ENCODE measurements around the gene HS3ST2.

HS3ST2 gene

DNA sequence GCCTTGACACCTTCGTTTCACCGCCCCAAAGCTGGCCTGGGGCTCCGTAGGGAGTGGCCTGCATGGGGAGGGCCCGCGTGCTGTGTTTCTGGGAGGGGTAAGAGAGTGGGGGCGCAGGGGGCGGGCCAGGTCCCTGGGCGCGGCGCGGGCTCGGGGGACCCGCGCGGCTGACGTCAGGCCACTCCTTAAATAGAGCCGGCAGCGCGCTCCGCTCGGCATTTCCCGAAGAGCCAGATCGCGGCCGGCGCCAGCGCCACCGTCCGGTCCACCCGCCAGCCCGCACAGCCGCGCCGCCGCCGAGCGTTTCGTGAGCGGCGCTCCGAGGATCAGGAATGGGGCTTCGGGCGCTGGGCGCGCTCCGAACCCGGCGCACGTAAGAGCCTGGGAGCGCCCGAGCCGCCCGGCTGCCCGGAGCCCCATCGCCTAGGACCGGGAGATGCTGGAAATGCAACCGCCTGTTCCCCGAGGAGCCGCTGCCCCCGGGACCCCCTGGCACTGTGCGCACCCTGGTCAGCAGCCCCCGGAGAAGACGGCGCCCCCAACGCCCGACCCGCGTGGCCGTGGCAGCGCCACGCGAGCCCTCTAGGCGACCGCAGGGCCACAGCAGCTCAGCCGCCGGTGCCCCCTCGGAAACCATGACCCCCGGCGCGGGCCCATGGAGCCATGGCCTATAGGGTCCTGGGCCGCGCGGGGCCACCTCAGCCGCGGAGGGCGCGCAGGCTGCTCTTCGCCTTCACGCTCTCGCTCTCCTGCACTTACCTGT is at the start of gene HS3ST2:
HS3ST2 (plus strand) TSS at position 215 of the 763 bp plus-strand sequence; CDS start at position 664, 449 bp downstream.
- DNase-seq (ENCODE audit: extremely low read depth in 1 of 2, low read depth in 1 of 2) = no peak

DNA sequence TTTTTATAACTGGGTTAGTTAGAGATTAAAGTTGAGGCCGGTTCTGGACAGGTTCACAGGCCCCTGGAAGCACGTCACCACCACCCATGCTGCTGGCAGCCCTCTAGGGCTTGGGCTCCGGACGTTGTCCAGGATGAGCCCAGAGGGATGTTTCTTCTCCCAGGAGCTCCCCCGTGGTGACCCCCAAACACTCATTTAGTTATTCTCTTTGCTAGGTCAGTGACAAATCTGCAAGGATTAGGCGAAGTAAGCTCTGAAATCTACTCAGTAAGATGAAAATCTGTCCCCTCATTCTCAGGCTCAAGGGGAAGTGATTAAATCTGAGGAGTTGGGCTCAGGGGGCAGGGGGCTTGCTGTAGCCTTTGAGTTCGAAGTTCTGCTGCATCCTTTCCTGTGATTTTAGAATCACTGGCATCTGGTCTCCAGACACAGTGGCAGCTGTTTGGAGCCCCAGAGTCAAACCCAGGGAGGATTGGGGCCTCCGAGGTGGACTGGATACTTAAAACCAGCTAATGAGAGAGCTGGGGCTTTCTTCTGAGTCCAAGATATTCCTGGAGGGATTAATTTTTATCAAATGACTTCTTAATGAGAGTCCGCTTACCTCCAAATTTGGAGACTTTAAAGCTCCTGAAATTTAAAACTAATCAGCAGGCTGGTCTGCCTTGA is 49.2 kb upstream of the HS3ST2 start:
- DNase-seq (ENCODE audit: extremely low read depth in 1 of 2, low read depth in 1 of 2) = no peak

DNA sequence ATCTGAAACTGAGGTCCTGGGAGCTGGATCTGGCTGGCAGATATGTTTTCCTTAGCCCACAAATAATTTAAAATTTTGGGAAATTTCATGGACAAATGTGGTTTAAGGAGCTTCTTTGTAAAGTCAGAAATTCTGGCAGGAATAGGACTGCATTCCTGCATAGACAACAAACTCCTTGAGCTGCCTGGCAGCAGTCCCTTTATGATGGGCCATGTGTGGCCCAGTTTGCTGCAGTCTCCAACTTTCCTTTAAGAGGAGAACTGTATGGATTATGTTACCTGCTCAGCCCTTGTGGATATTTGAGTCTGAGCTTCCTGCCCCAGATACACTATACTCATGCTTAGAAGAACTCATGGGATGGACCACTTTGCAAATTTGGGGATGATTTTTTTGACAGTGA is 48.5 kb upstream of the HS3ST2 start:
- DNase-seq (ENCODE audit: extremely low read depth in 1 of 2, low read depth in 1 of 2) = no peak

DNA sequence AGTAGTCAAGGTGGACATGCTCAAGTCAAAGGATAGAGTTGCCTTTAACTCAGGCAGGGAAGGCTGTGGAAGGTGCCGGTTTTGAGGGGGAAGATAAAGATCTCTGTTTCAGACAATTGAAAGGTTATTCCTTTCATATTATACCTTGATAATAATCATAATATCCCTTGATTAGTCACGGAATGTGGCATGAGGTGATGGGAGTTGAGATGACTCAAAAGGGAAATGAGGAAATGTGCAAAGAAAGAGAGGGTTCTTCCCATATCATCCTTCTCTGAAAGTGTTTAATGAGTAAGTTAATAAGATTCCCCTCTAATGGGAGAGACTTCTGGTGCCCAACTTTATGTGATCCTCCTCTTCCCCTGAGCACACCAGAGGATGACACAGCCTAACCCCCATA is 43.1 kb upstream of the HS3ST2 start:
- DNase-seq (ENCODE audit: extremely low read depth in 1 of 2, low read depth in 1 of 2) = no peak

DNA sequence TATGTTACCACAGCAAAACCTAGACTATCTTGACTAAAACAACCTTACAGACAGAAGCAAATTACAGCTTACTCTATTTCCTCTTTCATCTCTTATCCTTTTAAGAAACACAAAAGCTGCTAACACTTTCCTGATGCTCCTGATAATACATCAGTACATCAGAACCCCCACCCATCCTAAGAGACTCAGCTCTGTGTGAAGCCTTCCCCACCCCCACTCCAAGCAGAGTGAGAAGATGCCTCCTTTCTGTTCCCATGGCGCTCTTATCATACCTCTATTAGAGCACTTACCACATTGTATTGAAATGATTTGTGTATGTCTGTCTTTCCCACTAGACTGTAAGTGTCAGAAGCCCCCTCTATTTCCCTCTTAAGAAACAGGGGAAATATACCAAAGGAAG is 42.4 kb upstream of the HS3ST2 start:
- no peak for DNase-seq (ENCODE audit: extremely low read depth in 1 of 2, low read depth in 1 of 2)

DNA sequence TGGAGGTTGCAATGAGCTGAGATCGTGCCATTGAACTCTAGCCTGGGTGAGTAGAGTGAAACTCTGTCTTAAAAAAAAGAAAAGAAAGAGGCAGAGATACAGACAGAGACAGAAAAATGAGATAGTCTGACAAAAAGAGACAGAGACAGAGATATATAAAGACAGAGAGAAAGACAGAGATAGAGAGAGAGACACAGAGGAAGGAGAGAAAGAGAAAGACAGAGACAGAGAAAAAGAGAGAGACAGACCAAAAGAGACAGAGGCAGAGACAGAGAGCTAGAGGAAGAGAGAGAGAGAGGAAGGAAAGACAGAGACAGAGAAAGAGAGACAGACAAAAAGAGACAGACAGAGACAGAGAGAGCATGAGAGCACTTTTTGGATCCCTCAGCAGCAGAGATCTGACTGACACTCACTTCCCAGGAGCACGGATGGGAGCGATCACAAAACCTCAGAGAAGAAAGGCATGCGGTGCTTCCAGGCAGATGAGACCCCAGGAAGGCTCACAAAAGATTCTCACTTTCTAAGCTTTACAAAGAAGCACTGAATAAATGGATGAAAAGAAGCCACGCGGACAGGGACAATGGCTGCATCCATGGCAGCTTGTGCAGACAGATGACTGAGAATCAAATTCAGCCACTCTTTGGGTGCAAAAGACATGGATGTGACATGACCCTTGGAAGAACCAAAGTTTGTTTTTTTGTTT is 38.6 kb upstream of the HS3ST2 start:
- no peak for DNase-seq (ENCODE audit: extremely low read depth in 1 of 2, low read depth in 1 of 2)

DNA sequence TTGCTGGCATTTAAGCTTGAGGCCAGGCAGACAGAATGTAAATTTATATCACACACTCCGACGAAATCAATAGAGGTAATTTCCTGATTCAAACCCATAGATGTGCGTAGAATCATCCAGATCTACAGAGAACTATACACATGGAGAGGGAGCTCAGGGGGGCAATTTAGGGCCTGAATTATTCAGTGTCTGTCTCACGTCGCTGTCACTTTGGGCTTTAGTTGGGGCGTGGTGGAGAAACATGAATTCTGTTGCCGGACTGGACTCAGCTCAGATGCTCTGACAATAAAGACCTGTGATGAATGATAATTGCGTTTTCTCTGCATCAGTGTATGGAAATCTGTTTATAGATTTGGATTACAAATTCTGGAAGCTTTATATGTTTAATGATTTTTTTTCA is 32.5 kb upstream of the HS3ST2 start:
- no peak for DNase-seq (ENCODE audit: extremely low read depth in 1 of 2, low read depth in 1 of 2)

DNA sequence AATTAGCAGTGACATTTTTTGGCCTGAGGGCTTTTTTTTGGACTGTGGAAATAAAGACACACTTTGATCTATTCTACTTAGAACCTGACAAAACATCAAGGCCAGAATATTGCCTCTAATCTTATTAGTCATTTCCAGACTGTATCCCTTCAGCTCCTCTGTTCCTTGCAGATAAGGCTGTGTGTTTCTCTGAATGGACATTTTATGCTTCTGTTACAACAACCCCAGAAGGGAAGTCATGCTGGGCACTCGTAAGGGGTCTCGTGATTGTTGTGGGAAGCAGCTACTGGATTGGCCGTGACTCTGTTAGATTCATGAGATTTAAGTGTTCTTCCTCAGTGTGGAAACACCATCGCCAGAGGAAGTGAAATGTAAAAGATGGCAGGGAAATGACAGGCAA is 31.6 kb upstream of the HS3ST2 start:
- DNase-seq (ENCODE audit: extremely low read depth in 1 of 2, low read depth in 1 of 2) = no peak

DNA sequence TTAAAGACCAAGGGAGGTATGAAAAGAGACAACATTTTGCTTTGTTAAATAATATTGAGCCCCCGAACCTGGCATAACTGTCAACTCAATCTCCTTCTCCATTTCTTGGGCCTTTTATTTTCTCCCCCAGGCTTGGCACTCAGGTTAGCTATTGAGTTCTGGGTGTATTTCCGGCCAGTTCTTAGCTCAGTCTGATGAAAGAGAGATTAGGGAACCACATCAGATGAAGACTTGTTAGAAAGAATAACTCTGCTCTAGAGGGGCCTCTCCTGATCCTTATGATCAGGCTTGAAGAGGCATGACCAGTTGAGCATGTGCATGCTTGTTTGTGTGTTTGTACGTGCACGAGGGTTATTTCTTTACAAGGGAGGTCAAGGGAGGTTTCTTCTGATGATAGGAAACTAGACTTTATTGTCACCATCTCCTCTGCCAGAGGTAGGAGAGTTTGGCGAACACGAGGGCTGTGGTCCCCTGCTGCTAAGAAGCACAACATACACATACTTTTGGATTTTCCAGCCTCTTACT is 29.2 kb upstream of the HS3ST2 start:
- no peak for DNase-seq (ENCODE audit: extremely low read depth in 1 of 2, low read depth in 1 of 2)

DNA sequence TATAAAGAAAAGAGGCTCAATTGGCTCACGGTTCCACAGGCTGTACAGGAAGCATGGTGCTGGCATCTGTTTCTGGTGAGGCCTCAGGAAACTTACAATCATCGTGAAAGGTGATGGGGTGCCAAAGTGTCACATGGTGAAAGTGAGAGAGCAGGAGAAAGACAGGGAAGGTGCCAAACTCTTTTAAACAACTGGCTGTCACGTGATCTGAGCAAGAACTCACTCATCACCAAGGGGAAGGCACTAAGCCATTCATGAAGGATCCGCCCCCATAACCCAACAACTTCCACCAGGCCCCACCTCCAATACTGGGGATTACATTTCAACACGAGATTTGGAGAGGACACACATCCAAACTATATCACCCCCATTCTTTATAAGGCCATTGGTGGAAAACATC is 28.4 kb upstream of the HS3ST2 start:
- DNase-seq (ENCODE audit: extremely low read depth in 1 of 2, low read depth in 1 of 2) = no peak

DNA sequence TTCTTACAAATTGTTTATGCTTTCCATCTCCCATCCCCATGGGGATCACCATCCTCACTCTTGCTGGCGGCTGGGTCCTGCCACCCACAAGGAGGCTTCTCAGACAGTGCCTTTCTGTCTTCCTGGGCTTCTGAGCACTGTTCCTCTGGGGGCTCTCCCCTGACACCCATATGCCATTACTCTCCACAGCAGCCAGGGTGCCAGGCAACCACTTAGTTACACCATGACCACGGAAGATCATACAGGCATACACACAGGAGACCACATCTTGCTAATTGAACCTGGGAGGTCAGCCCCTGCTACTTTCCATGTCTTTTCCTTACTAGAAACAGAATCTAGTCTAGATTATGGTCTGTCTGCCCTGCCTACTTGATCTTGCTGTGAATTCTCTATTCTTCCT is 27.7 kb upstream of the HS3ST2 start:
- no peak for DNase-seq (ENCODE audit: extremely low read depth in 1 of 2, low read depth in 1 of 2)

DNA sequence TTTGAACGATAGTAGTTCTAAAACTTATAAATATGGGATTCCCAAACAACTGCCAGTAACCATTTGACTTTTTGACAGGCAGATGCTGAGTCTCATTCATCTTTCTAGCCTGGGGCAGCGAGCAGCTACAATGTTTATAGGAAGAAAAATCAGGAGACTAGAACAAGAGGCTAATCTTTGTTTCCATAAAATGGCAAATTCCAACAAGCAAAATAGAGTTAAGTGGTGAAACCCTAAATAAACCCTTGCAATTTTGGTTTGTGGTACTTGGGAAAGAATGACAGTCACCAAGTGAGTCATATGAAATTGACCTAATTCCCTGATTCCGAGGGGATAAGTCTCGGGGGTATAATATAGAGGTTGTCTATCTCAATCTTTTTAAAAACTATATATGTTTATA is 27.3 kb upstream of the HS3ST2 start:
- DNase-seq (ENCODE audit: extremely low read depth in 1 of 2, low read depth in 1 of 2) = no peak

DNA sequence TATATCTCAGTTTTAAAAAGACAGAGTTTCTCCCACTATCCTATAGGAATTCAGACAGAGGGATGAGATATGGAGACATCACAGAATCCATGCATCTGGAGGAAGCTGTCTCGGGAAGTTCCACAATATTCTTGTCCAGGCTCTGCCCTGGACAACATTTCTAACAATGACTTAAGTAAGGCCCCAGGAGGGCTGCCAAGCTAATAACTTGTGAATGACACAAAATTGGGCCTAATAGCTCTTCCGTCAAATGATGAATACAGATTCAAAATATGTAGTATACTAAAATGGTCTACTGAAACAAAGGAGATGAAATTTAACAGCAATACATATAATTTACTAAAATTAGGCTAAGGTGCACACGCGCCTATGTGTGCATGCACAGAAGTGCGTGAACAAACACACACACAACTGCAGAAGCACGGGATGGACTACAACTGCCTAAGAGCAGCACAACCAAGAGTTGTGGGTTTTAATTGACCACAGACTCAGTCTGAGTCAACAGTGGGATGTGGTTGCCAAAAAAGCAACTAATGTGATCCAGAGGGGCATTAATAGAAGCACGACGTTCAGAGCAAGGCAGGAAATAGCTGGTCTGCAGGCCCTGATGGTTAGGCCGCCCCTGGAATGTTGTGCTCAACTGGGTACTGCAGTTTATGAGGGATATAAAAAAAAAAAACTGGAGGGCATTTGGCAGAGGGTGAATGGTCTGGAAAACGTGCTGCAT is 26.3 kb upstream of the HS3ST2 start:
- no peak for DNase-seq (ENCODE audit: extremely low read depth in 1 of 2, low read depth in 1 of 2)

DNA sequence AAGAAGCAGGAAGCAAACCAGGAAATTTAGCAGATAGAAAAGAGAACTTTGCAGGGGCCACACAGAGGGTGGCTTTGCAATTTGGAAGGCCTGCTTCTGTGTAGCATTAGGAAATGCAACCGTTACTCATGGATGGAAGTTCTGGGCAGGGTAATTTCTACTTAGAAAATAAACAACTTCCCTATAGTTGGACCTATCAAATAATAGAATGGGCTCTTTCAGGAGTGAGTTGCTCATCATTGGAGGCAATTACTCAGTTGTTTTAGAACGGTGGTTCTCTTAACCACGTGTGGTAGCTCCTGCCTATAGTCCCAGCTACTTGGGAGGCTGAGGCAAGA is 25.8 kb upstream of the HS3ST2 start:
- no peak for DNase-seq (ENCODE audit: extremely low read depth in 1 of 2, low read depth in 1 of 2)

DNA sequence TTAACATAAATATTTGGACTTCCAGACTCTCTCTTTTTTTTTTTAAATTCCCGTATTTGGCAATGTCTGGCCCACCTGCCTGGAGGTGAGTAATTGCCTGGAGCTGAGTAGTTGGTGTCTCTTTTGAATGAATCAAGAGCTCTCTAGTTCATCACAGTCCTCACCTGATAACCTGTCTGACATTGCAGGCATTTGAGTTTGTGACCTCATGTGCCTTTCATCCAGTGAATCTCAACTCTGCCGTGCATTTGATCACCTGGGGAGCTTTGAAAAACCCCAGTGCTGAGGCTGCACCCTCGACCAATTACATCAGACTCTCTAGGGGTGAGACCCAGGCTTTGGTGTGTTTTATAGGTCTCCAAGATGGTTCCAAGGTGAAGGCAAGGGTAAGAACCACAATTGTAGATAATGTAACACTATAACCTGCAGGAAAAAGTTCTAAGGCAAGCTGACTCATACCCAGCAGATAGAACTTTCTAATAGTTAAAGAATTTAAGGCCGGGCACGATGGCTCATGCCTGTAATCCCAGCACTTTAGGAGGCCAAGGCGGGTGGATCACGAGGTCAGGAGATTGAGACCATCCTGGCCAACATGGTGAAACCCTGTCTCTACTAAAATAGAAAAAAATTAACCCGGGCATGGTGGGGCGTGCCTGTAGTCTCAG is 24.5 kb upstream of the HS3ST2 start:
- no peak for DNase-seq (ENCODE audit: extremely low read depth in 1 of 2, low read depth in 1 of 2)

DNA sequence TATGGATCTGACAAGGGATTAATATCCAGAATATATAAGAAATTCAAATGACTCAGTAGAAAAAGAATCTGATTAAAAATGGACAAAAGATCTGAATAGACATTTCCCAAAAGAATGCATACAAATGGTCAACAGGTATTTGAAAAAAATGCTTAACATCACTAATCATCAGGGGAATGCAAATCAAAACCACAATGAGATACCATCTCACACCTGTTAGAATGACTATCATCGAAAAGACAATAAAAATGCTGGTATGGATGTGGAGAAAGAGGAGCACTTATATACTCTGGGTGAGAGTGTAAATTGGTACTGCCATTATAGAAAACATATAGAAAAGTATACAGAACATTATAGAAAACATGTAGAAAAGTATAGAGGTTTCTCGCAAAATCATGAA is 16.4 kb upstream of the HS3ST2 start:
- DNase-seq (ENCODE audit: extremely low read depth in 1 of 2, low read depth in 1 of 2) = no peak

DNA sequence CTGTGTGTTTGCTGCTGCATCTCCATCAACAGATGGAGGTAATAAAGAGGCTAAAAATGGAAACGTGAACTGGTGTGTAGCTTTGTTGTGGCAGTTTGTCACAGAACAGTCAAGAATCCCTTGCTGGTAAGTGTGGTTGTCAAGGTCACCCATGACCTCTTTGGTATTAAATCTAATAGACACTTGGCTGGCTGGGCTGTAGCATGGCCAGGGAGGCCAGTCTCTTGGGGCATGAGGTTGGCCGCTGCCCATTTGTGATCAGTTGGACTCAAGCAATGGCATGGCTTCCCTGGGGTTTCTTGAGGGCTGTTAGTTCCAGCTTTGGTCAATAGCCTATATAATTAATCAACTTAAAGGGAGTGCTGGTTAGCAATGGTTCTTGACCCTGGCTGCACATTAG is 14.8 kb upstream of the HS3ST2 start:
- DNase-seq (ENCODE audit: extremely low read depth in 1 of 2, low read depth in 1 of 2) = no peak

DNA sequence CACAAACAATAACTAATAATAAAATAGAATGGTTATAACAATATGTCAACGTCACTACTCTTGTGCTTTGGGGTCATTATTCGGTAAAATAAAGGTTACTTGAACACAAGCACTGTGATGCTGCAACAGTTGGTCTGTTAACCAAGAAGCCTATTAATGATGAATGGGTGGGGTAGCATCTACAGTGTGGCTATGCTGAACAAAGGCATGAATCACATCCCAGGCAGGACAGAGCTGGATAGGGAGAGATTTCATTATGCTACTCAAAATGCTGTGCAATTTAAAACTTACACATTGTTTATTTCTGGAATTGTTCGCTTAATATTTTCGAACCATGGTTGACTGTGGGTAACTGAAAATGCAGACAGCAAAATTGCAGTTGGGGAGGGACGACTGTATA is 9.1 kb upstream of the HS3ST2 start:
- no peak for DNase-seq (ENCODE audit: extremely low read depth in 1 of 2, low read depth in 1 of 2)

DNA sequence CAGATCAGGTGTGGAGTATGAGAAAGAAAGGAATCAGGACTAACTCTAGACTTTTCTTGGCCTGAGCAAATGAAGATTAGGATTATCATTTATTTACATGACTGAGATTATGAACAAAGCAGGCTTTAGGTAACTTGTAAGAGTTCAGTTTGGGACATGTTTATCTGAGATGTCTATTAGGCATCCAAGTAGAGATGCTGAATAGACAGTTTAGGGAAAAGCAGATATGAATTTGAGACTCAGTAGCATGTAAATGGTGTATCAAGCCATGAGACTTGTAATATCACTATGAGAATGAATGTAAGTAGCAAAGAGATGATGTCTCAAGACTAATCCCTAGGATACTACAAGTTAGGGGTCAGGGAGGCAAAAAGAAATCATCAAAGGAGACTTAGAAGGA is 8.6 kb upstream of the HS3ST2 start:
- DNase-seq (ENCODE audit: extremely low read depth in 1 of 2, low read depth in 1 of 2) = no peak

DNA sequence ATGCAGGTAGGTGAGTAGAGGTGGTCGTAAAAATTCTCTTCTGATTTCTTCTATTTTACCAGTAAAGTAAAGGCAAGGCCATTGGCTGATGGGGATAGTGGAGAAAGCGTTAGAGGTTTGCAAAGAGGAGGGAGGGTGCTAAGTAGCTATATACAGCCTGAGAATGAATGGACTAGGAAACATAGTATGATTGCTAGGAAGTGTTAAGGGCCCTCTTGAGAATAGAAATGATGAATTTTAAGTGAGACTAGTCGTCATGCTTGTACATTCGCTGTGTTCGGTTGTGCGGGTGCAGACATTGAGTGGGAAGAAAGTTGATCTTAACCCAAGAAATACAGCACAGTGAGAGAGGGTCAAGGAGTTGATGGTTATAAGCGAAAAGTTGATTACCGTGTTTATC is 7.2 kb upstream of the HS3ST2 start:
- DNase-seq (ENCODE audit: extremely low read depth in 1 of 2, low read depth in 1 of 2) = no peak

DNA sequence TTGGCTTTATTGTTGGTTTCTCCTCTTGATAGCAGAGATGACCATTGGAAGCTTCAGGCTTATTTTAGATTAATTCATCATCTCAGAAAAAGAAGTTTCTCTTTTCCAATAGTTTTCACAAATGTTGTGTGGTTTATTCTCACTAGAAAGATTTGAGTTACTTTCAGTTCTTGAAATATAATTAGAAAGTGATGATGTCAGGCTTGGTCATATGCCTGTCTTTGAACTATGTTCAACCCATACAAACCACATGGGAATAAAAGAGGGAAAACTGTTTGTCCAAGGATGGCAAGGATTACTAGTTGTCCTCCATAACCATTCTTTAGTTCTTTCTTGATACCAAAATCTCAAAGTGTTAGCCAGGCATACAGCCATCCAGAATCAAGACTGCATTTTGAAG is 3.7 kb upstream of the HS3ST2 start:
- DNase-seq (ENCODE audit: extremely low read depth in 1 of 2, low read depth in 1 of 2) = no peak

Measured in stimulated activated CD8-positive, alpha-beta memory T cell treated with anti-CD3 and anti-CD28 coated beads, Interleukin-7, amount 100 ng/mL, for 48 hours (primary cell).